Stimulated activated memory B cell treated with anti-CD40 and anti-IgM and Interleukin-4, amounts not matched to agents 10 μg/mL and 1 μg/mL and 100 μg/mL, for 72 hours (primary cell): ENCODE measurements around the gene GOPC.
A peak's percentile ranks its signal among the peaks of the same experiment; 100 is the strongest.

Source experiments
- ATAC-seq: fragments of 150-1000 bp; cut with Tn5 transposase; 2 replicates; pipeline ENCODE4 v1.10.0; 2021
- H3K27ac Mint-ChIP-seq: one replicate; pipeline ENCODE4 v1.8.0; 2022; ENCODE audit warnings: mild to moderate bottlenecking, mixed read lengths
- H3K27me3 Mint-ChIP-seq: one replicate; pipeline ENCODE4 v1.8.0; 2022; ENCODE audit warnings: mixed read lengths
- H3K36me3 Mint-ChIP-seq: one replicate; pipeline ENCODE4 v1.8.0; 2022; ENCODE audit warnings: mixed read lengths
- H3K4me1 Mint-ChIP-seq: one replicate; pipeline ENCODE4 v1.8.0; 2022; ENCODE audit warnings: mixed read lengths
- H3K4me3 Mint-ChIP-seq: one replicate; pipeline ENCODE4 v1.8.0; 2022; ENCODE audit warnings: mild to moderate bottlenecking, moderate library complexity, mixed read lengths
- H3K9me3 Mint-ChIP-seq: one replicate; pipeline ENCODE4 v1.8.0; 2022; ENCODE audit warnings: mixed read lengths

The GOPC gene

GRCh38 chr6:117546674-117547073 is 55.6 kb downstream of the GOPC start:
- no peak for ATAC-seq
- Mint-ChIP-seq H3K9me3 (no peaks in the 10 kb centered on the region), H3K4me1 (peaks cover 14% of the 10 kb centered on the region), H3K27me3 (peaks cover 24% of the 10 kb centered on the region), H3K27ac (no peak overlapping the region), H3K4me3 (no peak overlapping the region), H3K36me3 (no peaks in the 10 kb centered on the region)

GRCh38 chr6:117545161-117545595 is 57.1 kb downstream of the GOPC start:
- Mint-ChIP-seq H3K27ac (no peak overlapping the region), H3K4me1 (peaks cover 14% of the 10 kb centered on the region), H3K9me3 (no peaks in the 10 kb centered on the region), H3K4me3 (no peak overlapping the region), H3K36me3 (no peaks in the 10 kb centered on the region), H3K27me3 (peaks cover 30% of the 10 kb centered on the region)
- no peak for ATAC-seq

GRCh38 chr6:117544716-117545115 is 57.6 kb downstream of the GOPC start:
- Mint-ChIP-seq H3K4me1 (peaks cover 14% of the 10 kb centered on the region), H3K36me3 (no peaks in the 10 kb centered on the region), H3K27me3 (peaks cover 32% of the 10 kb centered on the region), H3K27ac (no peak overlapping the region), H3K4me3 (no peak overlapping the region), H3K9me3 (no peaks in the 10 kb centered on the region)
- no peak for ATAC-seq

- Mint-ChIP-seq H3K4me1 (peaks cover 4% of the 10 kb centered on the region), H3K9me3 (no peaks in the 10 kb centered on the region), H3K4me3 (no peak overlapping the region), H3K36me3 (no peaks in the 10 kb centered on the region), H3K27me3 (peaks cover 21% of the 10 kb centered on the region), H3K27ac (no peak overlapping the region)
- no peak for ATAC-seq
These were observed 59.8 kb downstream of the GOPC start for GRCh38 chr6:117542493-117542892.

- no peak for ATAC-seq
- Mint-ChIP-seq H3K4me1 (no peaks in the 10 kb centered on the region), H3K27me3 (peaks cover 20% of the 10 kb centered on the region), H3K27ac (no peak overlapping the region), H3K9me3 (no peaks in the 10 kb centered on the region), H3K36me3 (no peaks in the 10 kb centered on the region), H3K4me3 (no peak overlapping the region)
These were observed 61.6 kb downstream of the GOPC start for GRCh38 chr6:117540670-117541069.

- Mint-ChIP-seq H3K4me1 (no peaks in the 10 kb centered on the region), H3K27ac (no peak overlapping the region), H3K27me3 (peaks cover 20% of the 10 kb centered on the region), H3K9me3 (no peaks in the 10 kb centered on the region), H3K36me3 (no peaks in the 10 kb centered on the region), H3K4me3 (no peak overlapping the region)
- ATAC-seq: no peak
These were observed 63.7 kb downstream of the GOPC start for GRCh38 chr6:117538615-117539014.

GRCh38 chr6:117536317-117536716 is 66.0 kb downstream of the GOPC start:
- no peaks in the 10 kb centered on the region for H3K9me3 Mint-ChIP-seq
- no peaks in the 10 kb centered on the region for H3K4me1 Mint-ChIP-seq
- no peak for ATAC-seq
- peaks cover 20% of the 10 kb centered on the region for H3K27me3 Mint-ChIP-seq
- no peak overlapping the region for H3K4me3 Mint-ChIP-seq
- no peaks in the 10 kb centered on the region for H3K36me3 Mint-ChIP-seq
- H3K27ac Mint-ChIP-seq: no peak overlapping the region

GRCh38 chr6:117534974-117535373 is 67.3 kb downstream of the GOPC start:
- Mint-ChIP-seq H3K4me1 (no peaks in the 10 kb centered on the region), H3K27ac (no peak overlapping the region), H3K27me3 (peaks cover 12% of the 10 kb centered on the region), H3K9me3 (no peaks in the 10 kb centered on the region), H3K36me3 (no peaks in the 10 kb centered on the region), H3K4me3 (no peak overlapping the region)
- no peak for ATAC-seq

GRCh38 chr6:117533775-117534174 is 68.5 kb downstream of the GOPC start:
- Mint-ChIP-seq H3K27ac (no peak overlapping the region), H3K4me3 (no peak overlapping the region), H3K4me1 (no peaks in the 10 kb centered on the region), H3K36me3 (no peaks in the 10 kb centered on the region), H3K27me3 (peaks cover 12% of the 10 kb centered on the region), H3K9me3 (no peaks in the 10 kb centered on the region)
- no peak for ATAC-seq

- Mint-ChIP-seq H3K27ac (no peak overlapping the region), H3K27me3 (peaks cover 12% of the 10 kb centered on the region), H3K4me1 (no peaks in the 10 kb centered on the region), H3K4me3 (no peak overlapping the region), H3K9me3 (no peaks in the 10 kb centered on the region), H3K36me3 (no peaks in the 10 kb centered on the region)
- ATAC-seq: peak; percentile 42
These were observed 70.2 kb downstream of the GOPC start for GRCh38 chr6:117531809-117532725.

GRCh38 chr6:117531346-117531745 is 71.0 kb downstream of the GOPC start:
- Mint-ChIP-seq H3K27me3 (peaks cover 12% of the 10 kb centered on the region), H3K4me1 (no peaks in the 10 kb centered on the region), H3K9me3 (no peaks in the 10 kb centered on the region), H3K36me3 (no peaks in the 10 kb centered on the region), H3K27ac (no peak overlapping the region), H3K4me3 (no peak overlapping the region)
- no peak for ATAC-seq

- Mint-ChIP-seq H3K27ac (no peak overlapping the region), H3K36me3 (no peaks in the 10 kb centered on the region), H3K4me1 (no peaks in the 10 kb centered on the region), H3K9me3 (no peaks in the 10 kb centered on the region), H3K4me3 (no peak overlapping the region), H3K27me3 (peaks cover 10% of the 10 kb centered on the region)
- ATAC-seq: no peak
These were observed 71.7 kb downstream of the GOPC start for GRCh38 chr6:117530467-117531242.

- H3K36me3 Mint-ChIP-seq: no peaks in the 10 kb centered on the region
- no peak overlapping the region for H3K4me3 Mint-ChIP-seq
- peaks cover 10% of the 10 kb centered on the region for H3K27me3 Mint-ChIP-seq
- no peak overlapping the region for H3K27ac Mint-ChIP-seq
- H3K9me3 Mint-ChIP-seq: no peaks in the 10 kb centered on the region
- ATAC-seq: no peak
- H3K4me1 Mint-ChIP-seq: no peaks in the 10 kb centered on the region
These were observed 76.7 kb downstream of the GOPC start for GRCh38 chr6:117525607-117526006.

GRCh38 chr6:117521791-117522502 is 80.4 kb downstream of the GOPC start:
- Mint-ChIP-seq H3K27me3 (peaks cover 6% of the 10 kb centered on the region), H3K9me3 (no peaks in the 10 kb centered on the region), H3K4me1 (no peaks in the 10 kb centered on the region), H3K36me3 (no peaks in the 10 kb centered on the region), H3K4me3 (no peak overlapping the region), H3K27ac (no peak overlapping the region)
- ATAC-seq: no peak
